DND-41 (cell line): ENCODE data around the gene MMS22L.

Experiments used
- ATAC-seq: fragments of 200-7000 bp; cut with Tn5 transposase; 3 replicates; pipeline ENCODE4 v1.9.1; 2021; ENCODE audit warnings: low read depth; ENCODE audit not compliant: insufficient read depth
- DNase-seq: peaks from one replicate; pipeline ENCODE4 v3.0.0-alpha.2; 2020
- H2AFZ ChIP-seq: 2 replicates; pipeline ENCODE4 v1.6.0; 2012; ENCODE audit warnings: low read depth, low read length
- H3K27ac ChIP-seq: 2 replicates; pipeline ENCODE4 v1.5.1; 2012; ENCODE audit warnings: low read length, inconsistent platforms
- H3K27me3 ChIP-seq: fragments of 200-600 bp; sonication (generic); 2 replicates; pipeline ENCODE4 v1.6.0; 2012; ENCODE audit warnings: low read length, mild to moderate bottlenecking, inconsistent platforms; ENCODE audit not compliant: insufficient read depth, poor library complexity
- H3K36me3 ChIP-seq: 2 replicates; pipeline ENCODE4 v1.5.1; 2012; ENCODE audit warnings: low read length, inconsistent platforms; ENCODE audit not compliant: insufficient read depth
- H3K4me1 ChIP-seq: 2 replicates; pipeline ENCODE4 v1.5.1; 2012; ENCODE audit warnings: mild to moderate bottlenecking, low read length; ENCODE audit not compliant: insufficient read depth
- H3K4me2 ChIP-seq: 2 replicates; pipeline ENCODE4 v1.6.0; 2012; ENCODE audit warnings: mild to moderate bottlenecking, moderate library complexity, low read length, inconsistent platforms; ENCODE audit not compliant: insufficient read depth
- H3K4me3 ChIP-seq, 2 experiments: fragments of 200-600 bp in 1 of 2; shearing (Covaris generic) in 1 of 2; 2 replicates each; pipeline ENCODE4 v1.5.1; 2012 to 2016; ENCODE audit warnings: inconsistent platforms in 2 of 2, low read length in 2 of 2, mild to moderate bottlenecking in 2 of 2, low read depth in 1 of 2, moderate library complexity in 1 of 2
- H3K79me2 ChIP-seq: 2 replicates; pipeline ENCODE4 v1.6.0; 2012; ENCODE audit warnings: low read length, inconsistent platforms; ENCODE audit not compliant: insufficient read depth
- H3K9ac ChIP-seq: 2 replicates; pipeline ENCODE4 v1.6.0; 2012; ENCODE audit warnings: low read depth, mild to moderate bottlenecking, inconsistent platforms, low read length, moderate library complexity
- H3K9me3 ChIP-seq: 2 replicates; pipeline ENCODE4 v1.5.1; 2012; ENCODE audit warnings: low read length, moderate library complexity, mild to moderate bottlenecking, inconsistent platforms; ENCODE audit not compliant: insufficient read depth, severe bottlenecking
- H4K20me1 ChIP-seq: 2 replicates; pipeline ENCODE4 v1.6.0; 2012; ENCODE audit warnings: low read length; ENCODE audit not compliant: insufficient read depth
- CTCF ChIP-seq: IDR thresholded peaks from 2 replicates; pipeline ENCODE4 v1.5.1; 2012; ENCODE audit warnings: borderline replicate concordance, low read length, moderate library complexity, mild to moderate bottlenecking; ENCODE audit not compliant: poor library complexity, severe bottlenecking; ENCODE audit errors: extremely low read depth
- EZH2 ChIP-seq: IDR thresholded peaks from 3 replicates; pipeline ENCODE4 v1.6.1; 2012; ENCODE audit warnings: borderline replicate concordance, low read depth, mild to moderate bottlenecking, moderate library complexity, low read length, inconsistent platforms; ENCODE audit not compliant: severe bottlenecking

MMS22L gene

DNA sequence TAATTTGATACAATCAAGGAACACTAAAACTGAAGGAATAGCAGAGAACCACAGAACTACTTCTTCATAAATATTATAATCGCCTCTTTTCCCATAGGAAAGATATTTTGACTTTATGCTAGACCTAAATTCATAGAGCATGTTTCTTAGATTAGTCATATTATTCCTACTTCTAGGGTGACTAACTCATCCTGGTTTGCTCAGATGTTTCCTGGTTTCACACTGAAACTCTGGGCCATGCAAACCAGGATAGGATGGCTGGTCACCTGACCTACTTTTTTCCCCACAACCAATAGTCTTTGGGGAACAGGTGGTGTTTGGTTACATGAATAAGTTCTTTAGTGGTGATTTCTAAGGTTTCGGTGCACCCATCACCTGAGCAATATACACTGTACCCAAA is 42.8 kb downstream of the MMS22L start:
- H3K27ac ChIP-seq: no peak overlapping the region
- H3K79me2 ChIP-seq: no peaks in the 10 kb centered on the region
- no peaks in the 10 kb centered on the region for H3K27me3 ChIP-seq
- no peaks in the 10 kb centered on the region for H3K4me1 ChIP-seq
- H3K36me3 ChIP-seq: peaks cover 59% of the 10 kb centered on the region
- DNase-seq (no peak), ATAC-seq (no peak)
- H3K9me3 ChIP-seq: no peaks in the 10 kb centered on the region
- H4K20me1 ChIP-seq: no peaks in the 10 kb centered on the region
- no peak overlapping the region for H3K9ac ChIP-seq
- H2AFZ ChIP-seq: no peak overlapping the region
- no peak overlapping the region for H3K4me2 ChIP-seq
- TF ChIP-seq EZH2 (no peak), CTCF (no peak)
- no peak overlapping the region for H3K4me3 ChIP-seq

DNA sequence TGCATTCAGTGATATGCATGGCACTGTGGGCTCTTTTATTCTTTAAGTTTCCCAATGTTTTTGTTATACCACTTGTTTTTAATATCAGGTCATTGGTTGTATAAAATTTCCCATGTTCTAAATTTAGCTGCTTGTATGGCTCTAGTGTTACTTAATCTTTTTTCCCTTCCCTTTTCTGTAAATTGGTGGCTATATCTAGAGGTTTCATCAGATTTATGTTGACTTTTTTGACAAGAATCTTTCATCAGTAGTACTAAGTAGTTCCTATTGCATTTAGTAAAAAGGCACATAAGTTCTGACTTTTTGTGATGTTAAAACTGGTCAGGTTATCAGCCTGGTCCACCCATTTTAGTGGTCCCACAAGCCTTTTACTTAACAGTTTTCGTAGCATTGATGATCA is 51.1 kb downstream of the MMS22L start:
- H2AFZ ChIP-seq: no peak overlapping the region
- peaks cover 9% of the 10 kb centered on the region; the same call in 1 of the 2 replicates for H3K79me2 ChIP-seq
- no peaks in the 10 kb centered on the region for H3K27me3 ChIP-seq
- H3K4me1 ChIP-seq: no peaks in the 10 kb centered on the region
- no peaks in the 10 kb centered on the region for H3K9me3 ChIP-seq
- no peaks in the 10 kb centered on the region for H4K20me1 ChIP-seq
- no peak for DNase-seq
- H3K9ac ChIP-seq: no peak overlapping the region
- H3K4me2 ChIP-seq: no peak overlapping the region
- H3K4me3 ChIP-seq: no peak overlapping the region
- peaks cover 82% of the 10 kb centered on the region for H3K36me3 ChIP-seq
- ATAC-seq: no peak
- no peak overlapping the region for H3K27ac ChIP-seq
- no peak for TF ChIP-seq EZH2
- TF ChIP-seq CTCF: no peak

GRCh38 chr6:97222903-97223302 is 60.1 kb downstream of the MMS22L start:
- H3K27ac ChIP-seq: no peak overlapping the region
- no peak overlapping the region for H3K4me3 ChIP-seq
- H3K27me3 ChIP-seq: no peaks in the 10 kb centered on the region
- peaks cover 57% of the 10 kb centered on the region for H3K36me3 ChIP-seq
- H2AFZ ChIP-seq: no peak overlapping the region
- peaks cover 48% of the 10 kb centered on the region for H3K79me2 ChIP-seq
- ATAC-seq: no peak
- no peak for DNase-seq
- TF ChIP-seq CTCF (no peak), EZH2 (no peak)
- no peaks in the 10 kb centered on the region for H3K4me1 ChIP-seq
- H3K9me3 ChIP-seq: no peaks in the 10 kb centered on the region
- H4K20me1 ChIP-seq: no peaks in the 10 kb centered on the region; the same call in 1 of the 2 replicates
- H3K4me2 ChIP-seq: no peak overlapping the region
- no peak overlapping the region for H3K9ac ChIP-seq

DNA sequence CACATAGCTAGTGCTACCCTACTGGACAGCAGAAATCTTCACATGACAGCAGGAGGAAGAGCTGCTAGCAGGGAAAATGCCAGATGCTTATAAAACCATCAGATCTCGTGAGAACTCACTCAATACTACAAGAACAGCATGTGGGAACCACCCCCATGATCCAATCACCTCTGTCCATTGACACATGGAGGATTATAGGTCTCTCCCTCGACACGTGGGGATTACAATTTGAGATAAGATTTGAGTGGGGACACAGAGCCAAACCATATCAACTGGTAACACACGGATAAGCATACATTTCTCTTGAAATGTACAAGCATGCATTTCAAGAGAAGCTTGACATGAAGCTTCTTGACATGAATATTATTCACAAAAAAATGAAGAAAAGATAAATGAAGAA is 64.1 kb downstream of the MMS22L start:
- Histone ChIP-seq H3K4me1 (no peaks in the 10 kb centered on the region), H2AFZ (no peak overlapping the region), H4K20me1 (peaks cover 4% of the 10 kb centered on the region; the same call in 1 of the 2 replicates), H3K9ac (no peak overlapping the region), H3K9me3 (no peaks in the 10 kb centered on the region), H3K36me3 (peaks cover 33% of the 10 kb centered on the region; the same call in 1 of the 2 replicates), H3K4me3 (no peak overlapping the region), H3K79me2 (peaks cover 47% of the 10 kb centered on the region), H3K27me3 (no peaks in the 10 kb centered on the region), H3K4me2 (no peak overlapping the region), H3K27ac (no peak overlapping the region)
- no peak for TF ChIP-seq EZH2
- no peak for TF ChIP-seq CTCF
- ATAC-seq (no peak), DNase-seq (no peak)
